Measurements from ENCODE around the gene E2F3. TPM values are rescaled to one million over a fixed set of nuclear protein-coding genes. Genes with fewer than 3 reads are reported as not detected.
A peak's percentile ranks its signal among the peaks of the same experiment; 100 is the strongest.

E2F3 gene
- total RNA-seq, 1 donor from 2014 or later = 8.3 TPM

DNA sequence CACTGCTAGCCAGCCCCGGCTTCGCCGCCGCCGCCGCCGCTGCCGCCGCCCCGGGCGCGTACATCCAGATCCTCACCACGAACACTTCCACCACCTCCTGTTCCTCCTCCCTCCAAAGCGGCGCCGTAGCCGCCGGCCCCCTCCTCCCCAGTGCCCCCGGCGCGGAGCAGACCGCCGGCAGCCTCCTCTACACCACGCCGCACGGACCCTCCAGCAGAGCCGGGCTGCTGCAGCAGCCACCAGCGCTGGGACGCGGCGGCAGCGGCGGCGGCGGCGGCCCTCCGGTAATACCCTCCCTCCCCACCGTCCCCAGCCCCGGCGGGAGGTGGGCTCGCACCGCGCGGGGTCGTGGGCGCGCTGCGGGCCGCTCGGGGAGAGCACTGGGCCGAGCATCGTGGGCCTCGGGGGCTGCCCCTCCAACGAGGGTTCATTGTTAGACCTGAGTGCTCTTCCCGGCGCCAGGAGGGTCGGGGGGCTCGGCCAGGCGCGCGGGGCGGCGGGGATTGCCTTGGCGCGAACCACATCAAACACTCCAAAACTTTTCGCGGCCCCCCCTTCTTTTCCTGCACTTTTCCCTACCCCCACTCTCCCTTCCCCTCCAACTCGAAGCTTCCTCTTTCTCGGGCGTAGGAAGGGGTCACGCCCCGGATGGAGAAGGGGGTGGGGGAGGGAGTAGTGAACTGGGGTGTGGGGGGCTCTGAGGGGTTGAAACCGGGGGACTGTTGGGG is 827 bp downstream of the E2F3 start:
- peak; percentile 71 for DNase-seq

DNA sequence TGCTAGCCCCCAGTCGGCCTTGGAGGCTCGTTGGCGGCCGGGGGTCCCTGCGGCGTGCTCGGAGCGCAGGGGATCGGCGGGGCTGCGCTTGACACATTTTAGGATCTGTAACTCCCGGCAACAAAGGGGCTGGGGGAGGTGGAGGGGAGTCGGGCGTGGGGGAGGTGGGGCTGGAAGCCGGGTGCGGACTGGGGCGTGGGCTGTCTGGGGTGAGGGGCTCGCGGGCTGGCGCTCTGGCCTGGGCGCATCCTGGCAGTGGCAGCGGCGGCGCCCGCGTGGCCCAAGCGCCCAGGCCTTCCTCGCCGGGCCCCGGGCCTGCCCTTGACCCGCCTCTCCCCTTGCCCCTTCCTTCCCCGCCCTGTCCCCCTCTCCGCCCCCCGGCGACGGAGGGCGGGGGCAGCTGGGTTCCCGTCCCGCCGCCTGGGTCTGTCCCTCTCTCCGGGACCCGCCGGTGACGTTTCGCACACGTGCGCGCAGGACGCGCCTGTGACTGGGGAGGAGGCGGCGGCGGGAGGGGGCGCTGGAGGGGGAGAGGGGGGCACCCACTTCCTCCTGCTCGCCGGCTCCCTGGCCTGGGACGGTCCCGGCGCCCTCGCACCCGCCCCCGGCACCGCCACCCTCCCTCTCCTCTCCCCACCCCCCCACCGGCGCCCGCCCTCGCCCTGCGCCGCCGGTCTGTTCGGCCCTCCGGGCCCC is 1.5 kb downstream of the E2F3 start:
- DNase-seq = peak; percentile 90

DNA sequence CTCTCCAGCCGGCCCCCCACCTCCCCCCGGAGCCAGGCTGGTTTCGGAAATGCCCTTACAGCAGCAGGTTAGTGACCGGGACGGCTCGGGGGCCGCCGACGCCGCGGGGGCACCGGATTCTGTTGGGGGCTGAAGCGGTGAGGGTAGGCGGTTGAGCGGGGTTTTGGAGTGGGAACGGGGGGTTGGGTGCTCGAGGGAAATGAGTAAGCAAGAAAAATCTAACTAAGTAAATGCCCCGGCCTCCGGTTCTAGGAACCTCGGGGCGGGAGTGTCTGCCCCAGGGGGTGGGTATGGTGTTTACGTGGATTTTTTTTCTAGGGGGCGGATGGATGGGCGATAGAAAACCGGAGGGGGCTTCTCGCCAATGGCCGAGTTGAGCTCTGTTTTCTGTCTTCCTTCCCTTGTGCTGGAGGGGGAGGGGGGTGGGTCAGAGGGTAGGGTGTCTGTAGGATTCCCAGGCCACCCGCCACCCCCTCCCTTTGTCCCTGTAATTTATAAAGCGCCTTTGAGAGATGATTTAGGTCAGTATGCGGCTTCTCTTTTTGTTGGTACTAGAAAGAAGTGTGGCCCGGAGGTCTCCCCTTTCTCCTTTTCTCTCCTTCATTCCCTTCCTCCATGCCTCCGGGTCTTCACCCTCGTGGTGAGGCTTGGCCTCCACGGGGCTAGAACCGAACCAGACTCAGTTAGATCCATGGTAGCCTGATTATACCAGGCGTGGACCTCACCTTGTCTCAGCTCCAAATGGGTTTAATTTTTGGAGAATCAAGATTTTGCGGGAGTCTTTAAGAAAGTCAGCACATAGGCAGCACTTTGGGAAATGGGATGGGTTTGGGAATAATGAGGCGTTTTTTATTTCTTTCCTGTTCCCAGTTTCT is 2.3 kb downstream of the E2F3 start:
- peak; percentile 56 for DNase-seq

GRCh38 chr6:20404641-20405032 is 3.0 kb downstream of the E2F3 start:
- peak; percentile 76 for DNase-seq

- no peak for DNase-seq
These were observed 7.2 kb downstream of the E2F3 start for GRCh38 chr6:20408851-20409250.

DNA sequence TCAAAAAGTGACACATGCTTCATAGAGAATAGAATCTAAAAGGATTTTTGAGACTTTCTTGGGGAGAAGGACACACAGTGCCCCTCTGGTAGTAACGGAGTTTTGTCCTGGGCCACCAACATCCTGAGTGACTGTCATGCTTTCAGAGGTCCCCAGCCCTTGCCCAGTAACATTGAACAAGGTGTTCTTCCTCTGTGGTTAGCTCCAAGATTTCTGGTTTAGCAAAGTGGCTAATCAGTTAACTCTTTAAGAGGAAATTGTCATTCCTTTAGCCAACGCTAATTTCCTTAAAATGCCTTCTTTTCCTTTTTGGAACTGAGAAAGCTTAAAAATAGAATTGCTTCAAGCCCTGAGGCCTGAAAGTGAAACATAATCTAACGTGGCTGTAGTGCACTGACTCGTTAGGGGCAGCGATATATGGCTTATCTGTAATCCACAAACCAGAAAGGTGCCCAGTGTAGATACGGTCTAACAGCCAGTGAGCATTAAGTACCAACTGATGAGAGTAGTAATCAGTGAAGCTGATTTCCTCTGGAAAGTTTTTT is 7.8 kb downstream of the E2F3 start:
- DNase-seq = no peak

DNA sequence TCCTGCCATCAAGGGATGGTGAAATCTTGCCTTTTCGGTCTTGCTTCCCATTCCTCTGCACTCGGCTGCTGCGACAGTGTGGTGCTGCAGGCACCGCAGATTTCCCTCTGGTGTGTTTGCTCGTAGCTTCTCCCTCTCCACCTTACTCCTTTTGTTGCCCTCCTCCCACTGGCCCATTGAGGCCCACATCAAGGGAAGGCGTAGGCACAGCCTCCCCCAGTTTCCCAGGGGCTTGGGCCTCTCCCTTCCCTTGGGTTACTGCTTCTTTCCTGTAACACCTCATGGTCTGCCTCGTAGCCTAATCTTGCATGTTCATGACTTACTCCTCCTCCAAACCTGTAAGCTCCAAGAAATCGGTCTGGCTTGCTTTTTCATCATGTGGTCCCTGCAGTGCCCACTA is 9.9 kb downstream of the E2F3 start:
- no peak for DNase-seq

DNA sequence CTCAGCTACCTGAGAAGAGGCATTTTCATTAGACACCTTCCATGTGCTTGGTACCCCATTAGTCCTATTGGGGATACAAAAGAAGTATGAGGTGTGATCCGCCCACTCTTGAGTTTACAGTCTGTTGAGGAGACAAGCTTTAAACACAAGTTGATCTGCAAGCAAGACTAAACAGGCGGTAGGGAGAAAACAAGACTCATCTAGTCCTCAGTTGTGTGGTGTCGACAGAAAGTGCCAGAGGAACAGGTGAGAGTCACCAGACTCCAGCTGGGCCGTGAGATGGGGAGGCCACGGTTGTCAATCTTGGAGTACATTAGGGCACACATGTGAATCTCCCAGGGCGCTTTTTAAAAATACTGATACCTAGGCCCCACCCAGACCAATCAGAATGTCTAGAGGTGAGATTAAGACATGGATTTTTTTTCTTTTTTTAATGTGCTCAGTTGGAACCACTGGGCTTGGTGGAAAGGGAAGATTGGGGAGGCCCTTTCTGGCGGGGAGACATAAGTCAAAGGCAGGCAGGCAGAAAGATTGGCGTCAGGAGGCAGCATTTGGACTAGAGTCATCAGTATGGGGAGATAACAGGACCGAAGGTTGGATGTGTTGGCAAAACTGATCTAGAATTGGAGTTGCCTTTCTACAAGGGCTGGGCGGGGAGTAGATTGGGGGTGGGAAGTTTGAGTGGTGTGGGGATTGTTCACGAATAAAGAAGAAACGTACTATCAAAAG is 10.4 kb downstream of the E2F3 start:
- peak; percentile 26 for DNase-seq

- DNase-seq = no peak
These were observed 11.0 kb downstream of the E2F3 start for GRCh38 chr6:20412682-20413073.

GRCh38 chr6:20413826-20414225 is 12.1 kb downstream of the E2F3 start:
- no peak for DNase-seq

DNA sequence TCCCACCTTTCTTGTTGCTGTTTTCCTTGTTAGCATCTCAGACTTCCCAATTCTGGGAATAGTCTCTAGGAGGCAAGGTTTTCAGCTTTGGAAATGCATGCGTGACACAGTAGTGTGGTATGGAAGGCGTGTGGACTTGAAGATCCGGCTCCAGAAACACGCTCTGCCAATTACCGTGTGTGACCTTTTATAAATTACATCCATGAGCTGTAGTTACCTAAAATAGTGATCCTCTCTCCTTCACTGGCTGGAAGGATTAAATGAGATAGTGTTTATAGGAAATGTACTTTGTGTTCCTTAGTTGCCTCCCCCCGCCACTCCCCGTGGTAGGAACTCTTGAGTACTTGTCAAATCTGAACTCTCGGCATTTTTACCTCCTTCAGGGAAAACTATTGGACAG is 13.0 kb downstream of the E2F3 start:
- DNase-seq = no peak

DNA sequence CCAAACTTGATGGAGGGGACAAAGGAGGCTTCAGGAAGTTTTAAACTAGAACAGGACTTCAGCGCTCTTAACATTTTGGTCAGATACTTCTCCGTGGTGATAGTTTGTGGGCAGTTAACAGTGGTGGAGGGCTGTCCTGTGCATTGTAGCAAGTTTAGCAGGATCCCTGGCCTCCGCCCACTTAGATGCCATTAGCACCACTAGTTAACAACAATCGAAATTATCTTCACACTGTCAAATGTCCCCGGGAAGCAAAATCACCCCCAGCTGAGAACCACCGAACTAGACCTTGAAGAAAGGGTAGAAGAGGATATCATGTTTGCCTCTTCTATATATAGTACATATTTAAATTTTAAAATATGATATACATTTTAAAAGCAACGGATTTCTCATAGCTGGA is 13.6 kb downstream of the E2F3 start:
- DNase-seq = no peak

DNA sequence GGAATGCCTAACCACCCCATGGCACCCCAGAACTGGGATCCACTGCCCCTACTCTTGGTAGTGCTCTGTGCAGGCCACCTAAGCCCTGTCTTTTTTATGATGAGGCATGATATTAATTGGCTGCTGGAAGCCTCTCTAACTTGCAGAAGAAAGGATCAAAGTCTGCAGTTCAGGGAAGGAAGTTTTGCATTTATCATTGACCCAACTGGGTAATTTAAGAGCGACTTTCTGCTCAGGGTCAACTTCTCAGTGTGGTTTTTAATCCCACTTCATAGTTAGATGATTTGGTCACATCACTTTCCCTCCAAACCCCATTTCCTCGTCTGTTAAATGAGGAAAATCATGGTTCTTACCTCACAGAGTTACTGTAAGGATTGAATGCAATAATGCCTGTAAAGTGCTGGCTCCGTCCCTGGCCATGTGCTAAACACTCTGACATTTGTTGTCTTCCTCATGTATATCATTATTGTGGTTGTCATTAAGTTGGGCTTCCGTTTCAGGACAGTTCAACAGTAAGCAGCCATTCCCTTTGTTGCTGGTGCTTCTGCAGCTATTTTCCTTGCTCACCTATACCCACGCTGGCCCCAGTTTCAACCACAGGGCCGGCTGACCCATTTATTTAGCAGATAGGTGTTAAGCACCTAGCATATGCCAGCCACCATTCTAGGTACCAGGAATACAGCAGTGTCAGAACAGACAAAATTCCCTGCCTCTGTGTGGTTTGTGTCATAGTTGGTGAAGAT is 14.2 kb downstream of the E2F3 start:
- DNase-seq = no peak

DNA sequence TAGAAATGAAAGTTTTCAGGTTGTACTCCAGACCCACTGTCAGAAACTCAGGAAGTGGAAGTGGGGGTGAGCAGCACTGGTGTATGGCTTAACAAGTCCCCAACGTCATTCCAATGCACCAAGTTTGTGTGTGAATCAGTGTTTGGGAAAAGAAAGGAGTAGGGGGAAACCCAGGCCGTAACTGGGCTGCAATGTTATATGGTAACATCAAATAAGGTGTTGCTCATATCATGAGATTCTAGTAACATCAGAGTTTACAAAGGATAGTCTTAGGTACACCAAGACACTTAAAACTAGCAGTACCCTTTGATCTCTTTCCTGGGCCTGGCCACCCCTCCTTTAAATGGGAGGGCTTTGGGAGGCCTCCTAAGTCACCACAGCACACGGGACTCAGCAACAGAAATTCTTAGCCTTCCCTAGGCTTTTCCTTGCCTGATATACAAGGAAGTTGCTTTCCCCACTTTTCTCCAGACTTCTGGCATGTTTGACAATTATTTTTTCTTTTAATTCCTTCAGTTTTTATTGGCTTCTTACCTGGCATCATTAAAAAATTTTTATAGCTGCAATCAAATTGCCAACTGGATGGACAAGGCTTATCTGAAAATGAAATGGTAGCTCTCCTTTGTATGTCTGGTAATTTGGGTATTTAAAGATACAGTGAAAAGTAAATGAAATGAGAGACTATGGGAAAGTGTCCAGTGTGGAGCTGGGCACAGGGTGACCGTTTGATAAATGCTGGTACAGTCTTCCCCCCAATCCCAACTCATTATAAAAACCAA is 15.1 kb downstream of the E2F3 start:
- DNase-seq = no peak

DNA sequence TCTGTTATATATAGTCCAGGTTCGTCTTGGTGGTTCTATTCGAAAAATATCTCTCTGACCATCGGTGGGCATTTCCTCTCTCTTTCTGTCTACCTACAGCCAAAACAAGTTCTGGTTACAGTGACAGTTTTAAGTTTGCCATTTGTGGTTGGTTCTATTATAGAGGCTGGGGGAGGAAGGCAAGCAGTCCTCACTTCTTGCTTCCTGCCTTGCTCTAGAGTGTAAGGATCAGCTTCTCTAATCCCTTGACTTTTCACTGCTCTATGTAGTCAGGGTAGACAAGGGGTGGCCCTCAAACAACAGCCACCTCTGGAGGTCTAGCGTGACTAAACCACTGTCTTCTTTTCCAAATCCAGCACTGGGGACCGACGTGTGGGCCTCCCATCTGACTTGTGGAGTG is 16.1 kb downstream of the E2F3 start:
- no peak for DNase-seq

- DNase-seq = no peak
These were observed 24.8 kb downstream of the E2F3 start for GRCh38 chr6:20426177-20427082.

- no peak for DNase-seq
These were observed 26.2 kb downstream of the E2F3 start for GRCh38 chr6:20427856-20428255.

DNA sequence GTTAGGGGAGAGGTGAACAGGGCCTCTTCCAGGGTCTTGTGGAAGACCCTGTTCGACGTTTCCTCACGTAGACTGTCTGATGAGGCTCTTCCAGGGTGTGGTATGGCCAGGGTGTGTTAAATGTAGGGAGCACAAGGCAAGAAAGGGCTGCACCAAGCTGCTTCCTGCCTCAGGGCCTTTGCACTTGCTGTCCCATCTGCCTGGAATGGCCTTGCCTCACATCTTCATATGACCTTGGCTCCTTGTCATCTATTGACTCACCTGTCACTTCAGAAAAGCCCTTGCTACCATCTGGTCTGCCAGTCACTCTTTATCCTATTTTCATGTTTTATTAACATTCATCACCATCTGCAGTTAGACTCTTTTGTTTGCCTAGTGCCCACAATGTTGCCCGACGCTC is 31.0 kb downstream of the E2F3 start:
- DNase-seq = no peak

- no peak for DNase-seq
These were observed 31.6 kb downstream of the E2F3 start for GRCh38 chr6:20433321-20433720.
